ENCODE measurements around the gene TMEM165. TPM values are rescaled to one million over a fixed set of nuclear protein-coding genes. Genes with fewer than 3 reads are reported as not detected.

TMEM165 gene
- total RNA-seq, 4 donors from 2014 or later, result 82.5 to 129 (median 98.3) TPM

GRCh38 chr4:55363691-55364351 is 31.9 kb upstream of the TMEM165 start:
- peaks cover 22% of the 10 kb centered on the region for H3K4me1 ChIP-seq
- 71% methylated on average over 9 of the region's 9 CpGs for WGBS
- no peak overlapping the region for H3K27ac ChIP-seq

GRCh38 chr4:55364691-55365344 is 30.9 kb upstream of the TMEM165 start:
- no peak overlapping the region for H3K4me3 ChIP-seq
- DNase-seq (ENCODE audit: low spot score in 2 of 2), result no peak
- peaks cover 12% of the 10 kb centered on the region for H3K4me1 ChIP-seq
- no peaks in the 10 kb centered on the region for H3K9me3 ChIP-seq
- H3K27me3 ChIP-seq, result no peaks in the 10 kb centered on the region
- H3K27ac ChIP-seq, result no peak overlapping the region
- WGBS, result 88% methylated on average over 9 of the region's 9 CpGs
- peaks cover 7% of the 10 kb centered on the region for H3K36me3 ChIP-seq
- no peak for TF ChIP-seq POLR2A (IDR thresholded peaks at IDR 0.05)
- TF ChIP-seq, protein P1, sequence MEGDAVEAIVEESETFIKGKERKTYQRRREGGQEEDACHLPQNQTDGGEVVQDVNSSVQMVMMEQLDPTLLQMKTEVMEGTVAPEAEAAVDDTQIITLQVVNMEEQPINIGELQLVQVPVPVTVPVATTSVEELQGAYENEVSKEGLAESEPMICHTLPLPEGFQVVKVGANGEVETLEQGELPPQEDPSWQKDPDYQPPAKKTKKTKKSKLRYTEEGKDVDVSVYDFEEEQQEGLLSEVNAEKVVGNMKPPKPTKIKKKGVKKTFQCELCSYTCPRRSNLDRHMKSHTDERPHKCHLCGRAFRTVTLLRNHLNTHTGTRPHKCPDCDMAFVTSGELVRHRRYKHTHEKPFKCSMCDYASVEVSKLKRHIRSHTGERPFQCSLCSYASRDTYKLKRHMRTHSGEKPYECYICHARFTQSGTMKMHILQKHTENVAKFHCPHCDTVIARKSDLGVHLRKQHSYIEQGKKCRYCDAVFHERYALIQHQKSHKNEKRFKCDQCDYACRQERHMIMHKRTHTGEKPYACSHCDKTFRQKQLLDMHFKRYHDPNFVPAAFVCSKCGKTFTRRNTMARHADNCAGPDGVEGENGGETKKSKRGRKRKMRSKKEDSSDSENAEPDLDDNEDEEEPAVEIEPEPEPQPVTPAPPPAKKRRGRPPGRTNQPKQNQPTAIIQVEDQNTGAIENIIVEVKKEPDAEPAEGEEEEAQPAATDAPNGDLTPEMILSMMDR (IDR thresholded peaks at IDR 0.05), result no peak
- TF ChIP-seq EP300 (IDR thresholded peaks at IDR 0.05), result no peak
- no peak for TF ChIP-seq POLR2AphosphoS5 (IDR thresholded peaks at IDR 0.05)

More at GRCh38 chr4:55363691-55364351, 31.9 kb upstream of the TMEM165 start:
- no peaks in the 10 kb centered on the region for H3K9me3 ChIP-seq
- no peaks in the 10 kb centered on the region for H3K27me3 ChIP-seq
- H3K36me3 ChIP-seq, result peaks cover 7% of the 10 kb centered on the region
- TF ChIP-seq, protein P1 (IDR thresholded peaks at IDR 0.05), result no peak
- TF ChIP-seq POLR2A (IDR thresholded peaks at IDR 0.05), result no peak
- TF ChIP-seq EP300 (IDR thresholded peaks at IDR 0.05), result no peak
- TF ChIP-seq POLR2AphosphoS5 (IDR thresholded peaks at IDR 0.05), result no peak
- no peak overlapping the region for H3K4me3 ChIP-seq
- DNase-seq (ENCODE audit: low spot score in 2 of 2), result no peak

DNA sequence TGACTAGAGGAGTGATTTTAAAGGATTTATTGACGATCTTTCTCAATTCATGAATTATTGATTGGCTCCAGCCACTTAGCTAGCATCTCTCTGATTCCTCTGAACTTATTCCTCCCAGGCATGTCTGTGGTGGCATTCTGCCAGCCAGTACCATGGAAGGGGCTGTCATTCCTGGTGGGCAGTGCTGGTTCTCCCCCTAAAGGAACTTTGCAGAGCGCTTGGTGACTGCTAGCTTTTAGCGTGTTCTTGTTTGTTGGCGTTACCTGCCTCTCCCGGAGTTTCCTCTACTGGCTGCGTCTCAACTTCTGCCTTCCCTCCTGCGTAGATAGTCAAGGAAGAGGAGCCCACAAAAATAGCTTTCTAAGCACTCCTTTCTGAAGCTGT is 30.4 kb upstream of the TMEM165 start:
- TF ChIP-seq POLR2AphosphoS5 (IDR thresholded peaks at IDR 0.05) (no peak), POLR2A (IDR thresholded peaks at IDR 0.05) (no peak), EP300 (IDR thresholded peaks at IDR 0.05) (no peak)
- TF ChIP-seq, protein P1 (IDR thresholded peaks at IDR 0.05), result no peak

DNA sequence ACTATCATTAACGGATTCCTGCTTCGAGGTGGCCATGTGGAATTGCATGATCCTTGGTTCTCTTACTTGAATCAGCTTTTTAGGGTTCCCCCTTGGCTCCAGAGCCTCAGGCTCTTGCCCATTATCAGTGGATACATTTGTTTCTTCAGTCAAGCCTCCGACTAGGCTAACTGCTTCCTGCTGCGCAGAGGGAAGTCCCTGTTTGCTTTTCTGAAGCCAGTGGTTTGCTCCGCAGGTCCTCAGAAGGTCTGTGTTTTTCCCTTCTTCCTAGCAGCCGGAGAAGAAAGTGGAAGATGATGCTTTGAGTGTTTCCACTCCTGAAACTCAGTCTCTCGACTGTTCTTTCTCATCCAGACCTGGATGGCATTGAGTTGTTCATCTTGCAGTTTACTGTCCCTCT is 29.1 kb upstream of the TMEM165 start:
- H3K4me3 ChIP-seq, result no peak overlapping the region
- H3K27ac ChIP-seq, result no peak overlapping the region
- no peaks in the 10 kb centered on the region for H3K27me3 ChIP-seq
- WGBS, result 97% methylated on average over 7 of the region's 7 CpGs
- TF ChIP-seq EP300 (IDR thresholded peaks at IDR 0.05) (no peak), POLR2AphosphoS5 (IDR thresholded peaks at IDR 0.05) (no peak), POLR2A (IDR thresholded peaks at IDR 0.05) (no peak)
- TF ChIP-seq, protein P1 (IDR thresholded peaks at IDR 0.05), result no peak
- no peaks in the 10 kb centered on the region for H3K4me1 ChIP-seq
- DNase-seq (ENCODE audit: low spot score in 2 of 2), result no peak
- H3K36me3 ChIP-seq, result peaks cover 16% of the 10 kb centered on the region
- no peaks in the 10 kb centered on the region for H3K9me3 ChIP-seq

More for the DNA sequence above, 30.4 kb upstream of the TMEM165 start:
- WGBS, result 84% methylated on average over 7 of the region's 7 CpGs
- H3K4me3 ChIP-seq, result no peak overlapping the region
- no peaks in the 10 kb centered on the region for H3K9me3 ChIP-seq
- no peak overlapping the region for H3K27ac ChIP-seq
- DNase-seq (ENCODE audit: low spot score in 2 of 2), result no peak
- peaks cover 7% of the 10 kb centered on the region for H3K36me3 ChIP-seq
- peaks cover 10% of the 10 kb centered on the region for H3K4me1 ChIP-seq
- no peaks in the 10 kb centered on the region for H3K27me3 ChIP-seq

- Histone ChIP-seq H3K4me1 (no peaks in the 10 kb centered on the region), H3K27me3 (no peaks in the 10 kb centered on the region), H3K4me3 (no peak overlapping the region), H3K9me3 (no peaks in the 10 kb centered on the region), H3K36me3 (peaks cover 19% of the 10 kb centered on the region), H3K27ac (no peak overlapping the region)
- TF ChIP-seq POLR2AphosphoS5 (IDR thresholded peaks at IDR 0.05) (no peak), EP300 (IDR thresholded peaks at IDR 0.05) (no peak), POLR2A (IDR thresholded peaks at IDR 0.05) (no peak)
- TF ChIP-seq, protein P1 (IDR thresholded peaks at IDR 0.05), result no peak
- 87% methylated on average over 6 of the region's 6 CpGs for WGBS
- DNase-seq (ENCODE audit: low spot score in 2 of 2), result no peak
Observed at GRCh38 chr4:55367084-55367722, 28.6 kb upstream of the TMEM165 start.
